ENCODE measurements around the gene HNRNPAB. TPM values are rescaled to one million over a fixed set of nuclear protein-coding genes. Genes with fewer than 3 reads are reported as not detected.

Gene HNRNPAB
- total RNA-seq, 1 experiment from 2014 or later: 547 TPM

DNA sequence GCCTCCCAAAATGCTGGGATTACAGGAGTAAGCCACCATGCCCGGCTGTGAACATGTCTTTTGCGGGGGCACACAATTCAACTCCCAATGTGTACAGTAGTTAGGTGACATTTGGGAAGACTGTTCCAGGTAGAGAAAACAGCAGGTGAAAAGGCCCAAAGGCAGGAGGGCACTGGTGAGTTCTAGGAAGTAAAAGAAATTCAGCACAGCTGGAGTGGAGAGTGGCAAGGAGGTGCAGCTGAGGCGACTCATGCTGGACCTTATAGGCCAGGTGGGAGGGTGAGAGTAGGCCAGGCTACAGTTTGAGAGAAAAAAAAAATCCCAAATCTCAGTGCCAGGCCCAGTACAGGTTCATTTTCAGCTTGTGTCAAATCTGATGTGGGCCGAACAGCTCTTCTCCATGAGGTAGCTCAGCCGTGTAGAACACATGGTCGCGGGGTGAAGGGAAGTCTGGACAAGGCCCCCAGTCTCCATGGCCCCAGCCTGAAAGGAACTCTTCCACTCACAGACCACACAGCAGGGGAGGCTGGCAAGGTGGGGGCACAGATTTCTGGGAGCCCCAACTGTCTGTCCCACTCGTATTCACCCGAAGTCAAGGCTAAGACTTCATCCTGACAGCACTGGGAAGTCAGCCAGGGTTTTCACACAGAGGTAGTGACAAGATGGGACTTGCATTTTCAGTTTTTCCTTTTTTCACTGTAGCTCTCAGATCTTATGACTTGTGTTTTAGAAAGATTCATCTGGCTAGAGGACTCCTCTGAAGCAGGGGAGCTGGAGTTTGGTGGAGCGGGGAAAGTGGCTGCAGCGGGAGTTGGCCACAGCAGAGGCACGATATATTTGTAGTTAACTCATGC lies 4.5 kb upstream of the HNRNPAB start:
- no peak overlapping the region for H3K4me2 ChIP-seq (ENCODE audit: insufficient read depth, insufficient read length, low read length)
- no peaks in the 10 kb centered on the region for H3K9me3 ChIP-seq (ENCODE audit: control insufficient read depth, low read depth, low read length)
- no peak overlapping the region for H3K14ac ChIP-seq (ENCODE audit: insufficient read depth, low read length)
- H2AFZ ChIP-seq (ENCODE audit: low read length): no peak overlapping the region
- no peak overlapping the region for H3K4ac ChIP-seq (ENCODE audit: low read depth, low read length)
- H3K18ac ChIP-seq (ENCODE audit: insufficient read length, low read depth, low read length): no peak overlapping the region
- H4K5ac ChIP-seq (ENCODE audit: insufficient read length, low read depth, low read length): no peak overlapping the region
- no peaks in the 10 kb centered on the region for H3K79me1 ChIP-seq (ENCODE audit: insufficient read depth, low read depth, low read length, poor library complexity, severe bottlenecking)
- no peak overlapping the region for H3K27ac ChIP-seq (ENCODE audit: insufficient read length, low read depth, low read length)
- no peak overlapping the region for H3T11ph ChIP-seq (ENCODE audit: low read length)
- no peak overlapping the region for H4K8ac ChIP-seq (replicated peaks; ENCODE audit: insufficient read length, low read depth, low read length)
- no peak overlapping the region for H2BK12ac ChIP-seq (ENCODE audit: insufficient read length, low read depth, low read length)
- H3K36me3 Mint-ChIP-seq (ENCODE audit: insufficient read depth in 1 of 3, low read depth in 3 of 3): peaks cover 0 to 3% (median 2%) of the 10 kb centered on the region in 3 experiments; a peak in 5 of 7 replicates
- H3K9me3 Mint-ChIP-seq: peaks cover 2 to 8% of the 10 kb centered on the region in 2 experiments; a peak in 4 of 5 replicates
- no peak overlapping the region for H2BK5ac ChIP-seq (ENCODE audit: insufficient read length, low read length)
- H3K4me1 ChIP-seq (ENCODE audit: insufficient read depth, low read length): no peaks in the 10 kb centered on the region
- WGBS (ENCODE audit: extremely low coverage, insufficient read length, low lambda C conversion rate): no CpG with 5 or more reads among the region's 12 CpGs
- peaks cover 30% of the 10 kb centered on the region for H3K27me3 Mint-ChIP-seq (ENCODE audit: low read depth)
- no peak overlapping the region for H4K91ac ChIP-seq (ENCODE audit: insufficient read length, low read depth, low read length)
- peak overlapping the region in 1 of 3 experiments; percentile 36; a peak in 1 of 7 replicates for H3K27ac Mint-ChIP-seq
- H3K9ac ChIP-seq (ENCODE audit: extremely low read depth, insufficient read length, low read length): no peak overlapping the region
- no peak overlapping the region for H3K56ac ChIP-seq (ENCODE audit: insufficient read length, low read depth, low read length)
- no peak overlapping the region for H2BK15ac ChIP-seq (ENCODE audit: low read depth, low read length)
- H3K79me2 ChIP-seq (ENCODE audit: insufficient read depth, low read length): peaks cover 2% of the 10 kb centered on the region; the same call in 1 of the 2 replicates
- DNase-seq: no peak
- H3K27me3 ChIP-seq (ENCODE audit: insufficient read depth, low read length): no peaks in the 10 kb centered on the region
- no peak overlapping the region for H3K23ac ChIP-seq (ENCODE audit: insufficient read length, low read depth, low read length)
- no peak overlapping the region for H2BK20ac ChIP-seq (ENCODE audit: low read depth, low read length, poor library complexity, severe bottlenecking)
- no peaks in the 10 kb centered on the region for H3K23me2 ChIP-seq (ENCODE audit: insufficient read length, low read depth, low read length, poor library complexity, severe bottlenecking)
- peaks cover 15 to 21% of the 10 kb centered on the region in 2 experiments for H3K4me1 Mint-ChIP-seq
- no peak overlapping the region for H2BK120ac ChIP-seq (ENCODE audit: low read depth, low read length, poor library complexity, severe bottlenecking)
- peaks cover 2% of the 10 kb centered on the region for H4K20me1 ChIP-seq (ENCODE audit: control insufficient read depth, insufficient read depth, insufficient read length)
- H3K4me3 Mint-ChIP-seq: no peak overlapping the region; a peak in 1 of 5 replicates
- no peak overlapping the region for H2AK5ac ChIP-seq (ENCODE audit: insufficient read length, low read length)
- TF ChIP-seq, protein P1, sequence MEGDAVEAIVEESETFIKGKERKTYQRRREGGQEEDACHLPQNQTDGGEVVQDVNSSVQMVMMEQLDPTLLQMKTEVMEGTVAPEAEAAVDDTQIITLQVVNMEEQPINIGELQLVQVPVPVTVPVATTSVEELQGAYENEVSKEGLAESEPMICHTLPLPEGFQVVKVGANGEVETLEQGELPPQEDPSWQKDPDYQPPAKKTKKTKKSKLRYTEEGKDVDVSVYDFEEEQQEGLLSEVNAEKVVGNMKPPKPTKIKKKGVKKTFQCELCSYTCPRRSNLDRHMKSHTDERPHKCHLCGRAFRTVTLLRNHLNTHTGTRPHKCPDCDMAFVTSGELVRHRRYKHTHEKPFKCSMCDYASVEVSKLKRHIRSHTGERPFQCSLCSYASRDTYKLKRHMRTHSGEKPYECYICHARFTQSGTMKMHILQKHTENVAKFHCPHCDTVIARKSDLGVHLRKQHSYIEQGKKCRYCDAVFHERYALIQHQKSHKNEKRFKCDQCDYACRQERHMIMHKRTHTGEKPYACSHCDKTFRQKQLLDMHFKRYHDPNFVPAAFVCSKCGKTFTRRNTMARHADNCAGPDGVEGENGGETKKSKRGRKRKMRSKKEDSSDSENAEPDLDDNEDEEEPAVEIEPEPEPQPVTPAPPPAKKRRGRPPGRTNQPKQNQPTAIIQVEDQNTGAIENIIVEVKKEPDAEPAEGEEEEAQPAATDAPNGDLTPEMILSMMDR (conservative IDR thresholded peaks at IDR 0.05): no peak
